Fibroblast of lung (primary cell): Measurements from ENCODE around the gene H1-8. TPM values are rescaled to one million over a fixed set of nuclear protein-coding genes. Genes with fewer than 3 reads are reported as not detected.

ENCODE experiments used
- DNase-seq, 2 donors: peaks; one replicate each; pipeline versions ENCODE4 v3.0.0 to v3.0.0-alpha.2; 2010; ENCODE audit warnings: low read depth in 2 of 2
- H2AFZ ChIP-seq: 2 replicates; pipeline ENCODE4 v1.5.1; 2012; ENCODE audit warnings: low read length, control low read depth, inconsistent platforms
- H3K27ac ChIP-seq: 2 replicates; pipeline ENCODE4 v1.5.1; 2011; ENCODE audit warnings: low read length, control low read depth; ENCODE audit not compliant: insufficient read depth
- H3K27me3 ChIP-seq: 2 replicates; pipeline ENCODE4 v1.5.1; 2011; ENCODE audit warnings: mild to moderate bottlenecking, low read length; ENCODE audit not compliant: control insufficient read depth, insufficient read depth
- H3K36me3 ChIP-seq: 2 replicates; pipeline ENCODE4 v1.5.1; 2011; ENCODE audit warnings: low read length; ENCODE audit not compliant: control insufficient read depth, insufficient read depth
- H3K4me1 ChIP-seq: 2 replicates; pipeline ENCODE4 v1.5.1; 2011; ENCODE audit warnings: low read length; ENCODE audit not compliant: control insufficient read depth, insufficient read depth; ENCODE audit errors: extremely low read depth
- H3K4me2 ChIP-seq: 2 replicates; pipeline ENCODE4 v1.5.1; 2011; ENCODE audit warnings: low read length, control low read depth; ENCODE audit not compliant: insufficient read depth; ENCODE audit errors: extremely low read depth
- H3K4me3 ChIP-seq, 4 experiments: fragments of 200-600 bp in 1 of 4; sonication (generic) in 1 of 4; replicated peaks in 1 of 4; 2 replicates each; pipeline ENCODE4 v1.5.1; 2011 to 2016; ENCODE audit warnings: low read length in 4 of 4, low read depth in 3 of 4, mild to moderate bottlenecking in 3 of 4, control low read depth in 2 of 4, inconsistent platforms in 1 of 4, mixed read lengths in 1 of 4; ENCODE audit not compliant: insufficient read depth in 1 of 4; ENCODE audit errors: control extremely low read depth in 1 of 4
- H3K79me2 ChIP-seq: 2 replicates; pipeline ENCODE4 v1.5.1; 2012; ENCODE audit warnings: mild to moderate bottlenecking, low read length, inconsistent platforms; ENCODE audit not compliant: control insufficient read depth, insufficient read depth
- H3K9ac ChIP-seq: 2 replicates; pipeline ENCODE4 v1.5.1; 2011; ENCODE audit warnings: mild to moderate bottlenecking, low read length, control low read depth; ENCODE audit not compliant: insufficient read depth
- H3K9me3 ChIP-seq: 2 replicates; pipeline ENCODE4 v1.5.1; 2012; ENCODE audit warnings: low read depth, low read length; ENCODE audit not compliant: control insufficient read depth, insufficient read depth
- H4K20me1 ChIP-seq: 2 replicates; pipeline ENCODE4 v1.5.1; 2011; ENCODE audit warnings: low read length; ENCODE audit not compliant: control insufficient read depth, insufficient read depth; ENCODE audit errors: extremely low read depth
- CTCF ChIP-seq, 2 donors: IDR thresholded peaks in 1 of 2; conservative IDR thresholded peaks in 1 of 2; 1 replicate in 1 of 2; 2 replicates in 1 of 2; pipeline ENCODE4 v1.5.1; 2011 to 2012; ENCODE audit warnings: low read length in 2 of 2, control low read depth in 1 of 2, inconsistent platforms in 1 of 2, low read depth in 1 of 2, mild to moderate bottlenecking in 1 of 2
- EZH2 ChIP-seq: IDR thresholded peaks from 2 replicates; pipeline ENCODE4 v1.5.1; 2012; ENCODE audit warnings: low read length, control low read depth, mild to moderate bottlenecking; ENCODE audit errors: missing control alignments
- polyA plus RNA-seq, 2 donors: library from polyadenylated mRNA; depleted of rRNA in 1 of 2; stranded (reverse) in 1 of 2; unstranded in 1 of 2; fragments of >200 nt; gene quantifications; 2 replicates each; pipeline ENCODE4 v1.2.1, GENCODE V29; 2011 to 2012; ENCODE audit warnings: missing spikeins in 1 of 2
- total RNA-seq: library from RNA; depleted of rRNA; stranded (reverse); fragments of >200 nt; gene quantifications from 2 replicates; pipeline ENCODE4 v1.2.1, GENCODE V29; 2014

Gene H1-8
- total and polyA plus RNA-seq, 2 donors (not counting 1 experiment from before 2014, with no cell fraction given) = not detected

- Histone ChIP-seq H3K9ac (no peak overlapping the region), H3K4me2 (no peak overlapping the region), H3K4me3 (no peak overlapping the region), H4K20me1 (no peaks in the 10 kb centered on the region), H3K79me2 (no peaks in the 10 kb centered on the region), H3K27ac (no peak overlapping the region), H3K36me3 (no peaks in the 10 kb centered on the region), H3K27me3 (no peaks in the 10 kb centered on the region), H3K4me1 (no peaks in the 10 kb centered on the region), H2AFZ (no peak overlapping the region), H3K9me3 (no peaks in the 10 kb centered on the region)
- TF ChIP-seq EZH2 (no peak), CTCF (conservative IDR thresholded peaks at IDR 0.05 in 1 of 2, IDR thresholded peaks at IDR 0.05 in 1 of 2; ENCODE audit: low read depth in 1 of 2, low read length in 2 of 2) (no peak)
- DNase-seq = no peak
Measured at GRCh38 chr3:129519896-129520715, 22.9 kb upstream of the H1-8 start.

GRCh38 chr3:129520960-129521359 lies 22.0 kb upstream of the H1-8 start:
- no peak overlapping the region for H2AFZ ChIP-seq
- H3K36me3 ChIP-seq = no peaks in the 10 kb centered on the region
- H3K9me3 ChIP-seq = no peaks in the 10 kb centered on the region
- H3K27ac ChIP-seq = no peak overlapping the region
- TF ChIP-seq CTCF (conservative IDR thresholded peaks at IDR 0.05 in 1 of 2, IDR thresholded peaks at IDR 0.05 in 1 of 2; ENCODE audit: low read depth in 1 of 2, low read length in 2 of 2) = no peak
- no peak for TF ChIP-seq EZH2
- H3K27me3 ChIP-seq = no peaks in the 10 kb centered on the region
- no peak for DNase-seq
- no peaks in the 10 kb centered on the region for H4K20me1 ChIP-seq
- H3K4me2 ChIP-seq = no peak overlapping the region
- no peaks in the 10 kb centered on the region for H3K79me2 ChIP-seq
- no peak overlapping the region for H3K4me3 ChIP-seq
- H3K4me1 ChIP-seq = no peaks in the 10 kb centered on the region
- H3K9ac ChIP-seq = no peak overlapping the region

- H3K9ac ChIP-seq = no peak overlapping the region
- no peak for DNase-seq
- no peak for TF ChIP-seq CTCF (conservative IDR thresholded peaks at IDR 0.05 in 1 of 2, IDR thresholded peaks at IDR 0.05 in 1 of 2; ENCODE audit: low read depth in 1 of 2, low read length in 2 of 2)
- H3K9me3 ChIP-seq = no peaks in the 10 kb centered on the region
- no peak overlapping the region for H3K27ac ChIP-seq
- no peaks in the 10 kb centered on the region for H3K79me2 ChIP-seq
- no peak overlapping the region for H2AFZ ChIP-seq
- H3K4me2 ChIP-seq = no peak overlapping the region
- H3K36me3 ChIP-seq = no peaks in the 10 kb centered on the region
- H4K20me1 ChIP-seq = no peaks in the 10 kb centered on the region
- H3K27me3 ChIP-seq = no peaks in the 10 kb centered on the region
- no peak overlapping the region for H3K4me3 ChIP-seq
- H3K4me1 ChIP-seq = no peaks in the 10 kb centered on the region
Measured at GRCh38 chr3:129521611-129522010, 21.4 kb upstream of the H1-8 start.
